ENCODE measurements around the gene CKAP4. TPM values are rescaled to one million over a fixed set of nuclear protein-coding genes. Genes with fewer than 3 reads are reported as not detected.

The CKAP4 gene
- total and polyA plus RNA-seq, 10 donors = 4.5 to 63.0 (median 29.8) TPM

DNA sequence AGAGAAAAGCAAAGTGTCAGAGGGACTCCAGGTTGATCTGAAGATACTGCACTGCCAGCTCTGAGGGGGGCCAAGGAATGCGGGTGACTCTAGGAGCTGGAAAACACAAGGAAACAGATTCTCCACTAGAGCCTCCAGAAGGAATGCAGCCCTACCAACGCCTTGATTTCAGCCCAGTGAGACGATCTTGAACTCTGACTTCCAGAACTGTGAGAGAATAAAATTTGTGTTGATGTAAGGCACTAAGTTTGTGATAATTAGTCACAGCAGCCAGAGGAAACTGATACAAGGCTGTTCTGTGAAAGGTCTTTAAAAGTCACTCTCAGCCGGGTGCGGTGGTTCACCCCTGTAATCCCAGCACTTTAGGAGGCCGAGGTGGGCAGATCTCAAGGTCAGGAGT lies 34.2 kb downstream of the CKAP4 start:
- WGBS, 5 donors = 62 to 82% (median 71%) methylated on average over 6 of the region's 6 CpGs
- H3K27me3 ChIP-seq (replicated peaks in 1 of 7) = peaks cover 0 to 49% (median 0%) of the 10 kb centered on the region in 7 donors
- no peaks in the 10 kb centered on the region for H3K36me3 ChIP-seq
- intact Hi-C loops (cut with DNase I; ENCODE audit: low total_unique reads) = no loop called here
- no peak overlapping the region for H3K4me3 ChIP-seq
- peaks cover 0 to 18% (median 13%) of the 10 kb centered on the region in 8 donors for H3K9me3 ChIP-seq
- TF ChIP-seq, protein P1, sequence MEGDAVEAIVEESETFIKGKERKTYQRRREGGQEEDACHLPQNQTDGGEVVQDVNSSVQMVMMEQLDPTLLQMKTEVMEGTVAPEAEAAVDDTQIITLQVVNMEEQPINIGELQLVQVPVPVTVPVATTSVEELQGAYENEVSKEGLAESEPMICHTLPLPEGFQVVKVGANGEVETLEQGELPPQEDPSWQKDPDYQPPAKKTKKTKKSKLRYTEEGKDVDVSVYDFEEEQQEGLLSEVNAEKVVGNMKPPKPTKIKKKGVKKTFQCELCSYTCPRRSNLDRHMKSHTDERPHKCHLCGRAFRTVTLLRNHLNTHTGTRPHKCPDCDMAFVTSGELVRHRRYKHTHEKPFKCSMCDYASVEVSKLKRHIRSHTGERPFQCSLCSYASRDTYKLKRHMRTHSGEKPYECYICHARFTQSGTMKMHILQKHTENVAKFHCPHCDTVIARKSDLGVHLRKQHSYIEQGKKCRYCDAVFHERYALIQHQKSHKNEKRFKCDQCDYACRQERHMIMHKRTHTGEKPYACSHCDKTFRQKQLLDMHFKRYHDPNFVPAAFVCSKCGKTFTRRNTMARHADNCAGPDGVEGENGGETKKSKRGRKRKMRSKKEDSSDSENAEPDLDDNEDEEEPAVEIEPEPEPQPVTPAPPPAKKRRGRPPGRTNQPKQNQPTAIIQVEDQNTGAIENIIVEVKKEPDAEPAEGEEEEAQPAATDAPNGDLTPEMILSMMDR (IDR thresholded peaks at IDR 0.05 in 8 of 11, conservative IDR thresholded peaks at IDR 0.05 in 3 of 11) = no peak
- TF ChIP-seq POLR2A (IDR thresholded peaks at IDR 0.05) (no peak), POLR2AphosphoS5 (IDR thresholded peaks at IDR 0.05) (no peak)
- no peaks in the 10 kb centered on the region for H3K4me1 ChIP-seq
- H3K27ac ChIP-seq = no peak overlapping the region
- no peak for DNase-seq

DNA sequence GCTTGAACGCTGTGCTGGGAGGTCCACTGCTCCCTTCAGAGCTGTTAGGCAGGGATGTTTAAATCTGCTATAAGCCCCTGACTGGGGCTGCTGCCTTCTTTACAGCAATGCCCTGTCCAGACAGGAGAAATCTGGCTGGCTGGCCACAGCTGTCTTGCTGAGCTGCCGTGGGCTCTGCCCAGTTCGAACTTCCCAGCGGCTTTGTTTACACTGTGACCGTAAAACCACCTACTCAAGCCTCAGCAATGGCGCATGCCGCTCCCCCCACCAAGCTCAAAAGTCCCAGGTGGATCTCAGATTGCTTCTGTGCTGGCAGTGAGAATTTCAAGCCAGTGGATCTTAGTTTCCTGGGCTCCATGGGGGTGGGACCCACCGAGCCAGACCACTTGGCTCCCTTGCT lies 35.8 kb downstream of the CKAP4 start:
- peak; percentile 45 for DNase-seq
- TF ChIP-seq POLR2AphosphoS5 (IDR thresholded peaks at IDR 0.05) (no peak), POLR2A (IDR thresholded peaks at IDR 0.05) (no peak)
- TF ChIP-seq, protein P1 (IDR thresholded peaks at IDR 0.05 in 8 of 11, conservative IDR thresholded peaks at IDR 0.05 in 3 of 11) = no peak
- Histone ChIP-seq H3K9me3 (peaks cover 0 to 1% (median 0%) of the 10 kb centered on the region in 8 donors), H3K36me3 (no peaks in the 10 kb centered on the region), H3K27me3 (replicated peaks in 1 of 7) (peaks cover 0 to 45% (median 0%) of the 10 kb centered on the region in 7 donors), H3K4me3 (no peak overlapping the region), H3K27ac (no peak overlapping the region), H3K4me1 (no peaks in the 10 kb centered on the region)
- WGBS, 5 donors = 71 to 97% (median 75%) methylated on average over 6 to 8 of the region's 8 CpGs
- intact Hi-C loops (cut with DNase I; ENCODE audit: low total_unique reads) = no loop called here

- intact Hi-C loops (cut with DNase I; ENCODE audit: low total_unique reads) = no loop called here
- 29 to 59% (median 36%) methylated on average over 6 of the region's 6 CpGs for WGBS, 5 donors
- H3K4me3 ChIP-seq = no peak overlapping the region
- H3K27ac ChIP-seq = no peak overlapping the region
- H3K4me1 ChIP-seq = no peaks in the 10 kb centered on the region
- H3K9me3 ChIP-seq = peaks cover 0 to 5% (median 0%) of the 10 kb centered on the region in 8 donors
- no peaks in the 10 kb centered on the region for H3K36me3 ChIP-seq
- TF ChIP-seq POLR2AphosphoS5 (IDR thresholded peaks at IDR 0.05) = no peak
- TF ChIP-seq, protein P1 (IDR thresholded peaks at IDR 0.05 in 8 of 11, conservative IDR thresholded peaks at IDR 0.05 in 3 of 11) = no peak
- no peak for TF ChIP-seq POLR2A (IDR thresholded peaks at IDR 0.05)
- H3K27me3 ChIP-seq (replicated peaks in 1 of 7) = no peaks in the 10 kb centered on the region
- DNase-seq = peak; percentile 46
These were observed 42.4 kb downstream of the CKAP4 start for GRCh38 chr12:106205208-106206069.

DNA sequence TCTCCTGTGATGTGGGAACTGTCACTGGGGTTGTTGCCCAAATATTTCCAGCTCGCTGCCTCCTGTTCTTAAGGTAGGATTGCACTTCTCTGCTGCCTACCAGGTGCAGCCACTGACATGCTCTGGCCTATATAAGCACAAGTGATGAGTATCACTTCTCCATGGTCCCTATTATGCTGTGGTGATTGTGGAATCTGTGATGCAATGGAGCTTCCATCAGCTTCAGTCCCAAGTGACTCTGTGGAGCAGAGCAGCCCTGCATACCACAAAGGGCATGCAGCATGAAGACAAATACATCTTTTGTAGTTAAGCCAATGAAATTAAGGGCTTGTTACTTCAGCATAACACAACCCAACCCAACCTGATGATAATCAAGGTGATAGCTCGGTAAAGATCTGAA lies 43.5 kb downstream of the CKAP4 start:
- no peaks in the 10 kb centered on the region for H3K27me3 ChIP-seq (replicated peaks in 1 of 7)
- TF ChIP-seq POLR2AphosphoS5 (IDR thresholded peaks at IDR 0.05) = no peak
- TF ChIP-seq, protein P1 (IDR thresholded peaks at IDR 0.05 in 8 of 11, conservative IDR thresholded peaks at IDR 0.05 in 3 of 11) = no peak
- no peak for TF ChIP-seq POLR2A (IDR thresholded peaks at IDR 0.05)
- no peaks in the 10 kb centered on the region for H3K4me1 ChIP-seq
- peaks cover 0 to 5% (median 0%) of the 10 kb centered on the region in 8 donors for H3K9me3 ChIP-seq
- no peak overlapping the region for H3K27ac ChIP-seq
- no peak for DNase-seq
- H3K4me3 ChIP-seq = no peak overlapping the region
- intact Hi-C loops (cut with DNase I; ENCODE audit: low total_unique reads) = no loop called here
- no peaks in the 10 kb centered on the region for H3K36me3 ChIP-seq
- WGBS, 5 donors = 58 to 94% (median 80%) methylated on average over 2 of the region's 2 CpGs

All from spleen (tissue), 11 donors.